A549 treated with dexamethasone at 1 μM for 4 hours (cell line): ENCODE data around the gene PTPN12. TPM values are rescaled to one million over a fixed set of nuclear protein-coding genes. Genes with fewer than 3 reads are reported as not detected.

Experiments used
- total RNA-seq: library from RNA; stranded (reverse); fragments of 200-300 nt; extraction: Qiagen RNA extraction; gene quantifications from 5 replicates; pipeline ENCODE4 v1.2.3, GENCODE V29; 2022

Gene PTPN12
- 76.5 to 89.7 TPM (median 84.6 TPM) in 5 replicates for total RNA-seq

GRCh38 chr7:77537136-77537777 lies at the start of gene PTPN12:
Gene PTPN12 (plus strand): TSS chr7:77537295. CDS start chr7:77537547, 252 bp downstream.

Other genes with a start within 250 kb of the PTPN12 start
- 2.3 to 3.8 TPM (median 3.0 TPM) in 5 replicates for gene GSAP, start 120.9 kb upstream of the PTPN12 start, total RNA-seq
- 8.2 to 10.5 TPM (median 9.8 TPM) in 5 replicates for gene RSBN1L, start 159.2 kb downstream of the PTPN12 start, total RNA-seq